ENCODE results near the gene DQX1. TPM values are rescaled to one million over a fixed set of nuclear protein-coding genes. Genes with fewer than 3 reads are reported as not detected.

DQX1 gene
- total RNA-seq, 1 experiment from 2014 or later = not detected

GRCh38 chr2:74502720-74503505, 23.1 kb downstream of the DQX1 start:
- DNase-seq (ENCODE audit: low read depth) = peak; percentile 78
- in situ Hi-C loops (cut with HindIII; ENCODE audit: low pct_unique_long_range_greater_than_20kb, low sequenced_read_pairs) = no loop called here

GRCh38 chr2:74502147-74502719, 23.8 kb downstream of the DQX1 start:
- in situ Hi-C loops (cut with HindIII; ENCODE audit: low pct_unique_long_range_greater_than_20kb, low sequenced_read_pairs) = no loop called here
- DNase-seq (ENCODE audit: low read depth) = no peak

GRCh38 chr2:74501335-74502071, 24.5 kb downstream of the DQX1 start:
- no peak for DNase-seq (ENCODE audit: low read depth)
- in situ Hi-C loops (cut with HindIII; ENCODE audit: low pct_unique_long_range_greater_than_20kb, low sequenced_read_pairs) = no loop called here

DNA sequence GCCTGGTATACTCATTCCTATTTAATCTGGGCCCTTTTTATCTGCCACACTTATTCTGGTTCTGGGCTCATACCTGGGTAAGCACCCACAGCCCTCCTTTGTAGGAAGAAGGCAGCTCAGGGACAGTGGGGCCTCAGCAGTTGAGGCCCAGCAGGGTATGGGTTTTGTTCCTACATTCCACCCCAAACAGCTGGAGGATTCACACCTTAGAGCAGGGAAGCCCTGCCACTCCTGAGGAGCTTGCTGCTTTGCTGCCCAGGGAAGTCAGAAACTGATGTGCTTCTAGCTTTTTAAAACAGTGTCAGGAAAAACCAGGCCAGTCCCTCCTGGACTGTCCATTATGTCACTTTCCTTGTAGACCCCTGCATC, 25.5 kb downstream of the DQX1 start:
- no peak for DNase-seq (ENCODE audit: low read depth)
- in situ Hi-C loops (cut with HindIII; ENCODE audit: low pct_unique_long_range_greater_than_20kb, low sequenced_read_pairs) = no loop called here

- in situ Hi-C loops (cut with HindIII; ENCODE audit: low pct_unique_long_range_greater_than_20kb, low sequenced_read_pairs) = no loop called here
- no peak for DNase-seq (ENCODE audit: low read depth)
These were observed 26.0 kb downstream of the DQX1 start for GRCh38 chr2:74499940-74500577.

DNA sequence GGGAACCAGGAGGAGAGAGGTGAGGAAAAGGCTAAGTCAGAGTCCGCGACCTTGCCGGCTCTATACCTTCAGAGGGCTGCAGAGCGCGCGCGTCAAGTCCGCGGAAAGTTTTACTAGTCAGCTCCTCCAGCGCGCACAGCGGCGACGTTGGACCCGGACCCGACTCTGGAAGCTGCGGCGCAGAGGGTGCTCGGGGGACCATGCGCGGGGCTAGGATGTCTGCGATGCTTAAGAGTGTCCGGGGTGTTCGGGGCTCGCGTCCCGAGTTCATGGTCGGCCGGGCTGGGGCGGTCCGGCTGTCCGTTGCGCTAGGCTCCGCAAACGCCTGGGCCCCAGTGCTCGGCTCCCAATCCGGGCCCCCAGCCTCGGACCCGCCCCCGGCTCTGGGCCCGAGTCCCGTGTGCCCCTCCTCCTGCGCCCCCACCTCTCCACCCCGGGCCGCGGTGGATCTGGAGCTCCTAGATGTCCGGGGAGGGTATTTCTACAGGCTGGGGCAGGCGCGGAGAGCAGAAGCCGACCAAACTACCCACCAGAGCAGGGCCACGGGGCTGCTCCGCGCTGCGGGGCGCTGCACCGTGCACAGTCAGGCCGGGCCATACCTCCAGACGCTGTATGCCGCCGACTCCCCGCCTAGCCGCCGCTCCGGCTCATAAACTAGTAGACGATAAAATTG, 26.6 kb downstream of the DQX1 start, which contains the start of gene LBX2:
TSS of gene LBX2 (minus strand) at position 337 of the 673 bp plus-strand sequence. CDS start at position 271, 66 bp downstream.
- DNase-seq (ENCODE audit: low read depth) = no peak
- in situ Hi-C loops (cut with HindIII; ENCODE audit: low pct_unique_long_range_greater_than_20kb, low sequenced_read_pairs) = no loop called here

DNA sequence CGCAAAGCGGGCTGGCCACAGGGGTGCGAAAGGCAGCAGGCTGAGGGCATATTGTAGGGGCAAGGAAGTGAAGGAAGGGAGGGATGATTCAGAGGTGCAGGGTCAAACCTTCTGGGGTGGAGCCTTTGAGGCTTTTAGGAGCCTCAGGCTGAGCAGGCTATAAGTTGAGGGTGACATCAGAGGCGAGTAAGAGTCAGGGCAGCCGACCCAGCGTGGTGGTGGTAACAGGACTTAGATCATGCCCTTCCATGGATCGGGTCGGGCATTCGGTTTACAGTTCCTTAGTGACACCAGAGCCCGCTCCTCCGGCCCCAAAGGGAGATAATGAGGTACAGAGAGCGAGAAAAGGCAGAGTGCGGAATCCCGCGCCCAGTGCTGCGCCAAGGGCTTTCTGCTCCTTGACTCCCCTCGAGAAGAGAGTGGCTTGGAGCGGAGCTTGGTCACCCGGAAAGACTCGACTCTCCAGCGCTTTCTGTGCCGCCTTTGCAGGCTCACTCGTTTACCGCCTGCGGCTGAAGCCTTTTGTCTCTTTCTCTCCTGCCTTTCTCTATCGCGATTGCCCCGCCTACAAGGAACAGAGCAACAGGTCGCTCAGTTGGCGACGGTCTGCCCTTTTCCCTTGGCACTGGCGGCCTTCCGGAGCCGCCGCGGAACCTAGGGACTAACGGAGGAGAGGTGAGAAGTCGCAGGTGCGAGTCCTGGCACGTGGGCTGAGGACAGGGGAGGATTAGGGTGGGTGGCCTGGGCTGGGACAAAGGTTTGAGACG, 27.3 kb downstream of the DQX1 start:
- DNase-seq (ENCODE audit: low read depth) = no peak
- in situ Hi-C loops (cut with HindIII; ENCODE audit: low pct_unique_long_range_greater_than_20kb, low sequenced_read_pairs) = no loop called here

GRCh38 chr2:74497777-74498499, 28.1 kb downstream of the DQX1 start:
- in situ Hi-C loops (cut with HindIII; ENCODE audit: low pct_unique_long_range_greater_than_20kb, low sequenced_read_pairs) = no loop called here
- no peak for DNase-seq (ENCODE audit: low read depth)

GRCh38 chr2:74496997-74497776, 28.8 kb downstream of the DQX1 start:
- in situ Hi-C loops (cut with HindIII; ENCODE audit: low pct_unique_long_range_greater_than_20kb, low sequenced_read_pairs) = no loop called here
- DNase-seq (ENCODE audit: low read depth) = no peak

DNA sequence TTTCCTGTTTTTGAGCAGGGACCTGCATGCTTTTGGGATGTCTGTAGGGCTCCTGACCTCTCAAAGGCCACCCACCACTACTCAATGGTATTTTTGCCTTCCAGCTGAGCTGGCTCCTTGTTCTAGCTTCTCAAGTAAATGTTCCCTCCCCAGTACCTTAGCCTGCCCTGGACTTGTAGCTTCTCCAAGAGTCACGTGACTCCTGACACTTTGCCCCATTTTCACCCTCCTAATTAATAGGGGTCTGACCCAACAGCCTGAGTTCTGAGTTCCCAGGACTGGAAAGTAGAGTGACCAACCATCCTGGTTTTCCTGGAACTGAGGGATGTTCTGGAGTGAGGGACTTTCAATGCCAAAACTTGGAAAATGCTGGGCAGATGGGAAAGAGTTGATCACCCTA, 30.6 kb downstream of the DQX1 start:
- in situ Hi-C loops (cut with HindIII; ENCODE audit: low pct_unique_long_range_greater_than_20kb, low sequenced_read_pairs) = no loop called here
- DNase-seq (ENCODE audit: low read depth) = no peak

- DNase-seq (ENCODE audit: low read depth) = no peak
- in situ Hi-C loops (cut with HindIII; ENCODE audit: low pct_unique_long_range_greater_than_20kb, low sequenced_read_pairs) = no loop called here
These were observed 32.5 kb downstream of the DQX1 start for GRCh38 chr2:74493546-74493945.

DNA sequence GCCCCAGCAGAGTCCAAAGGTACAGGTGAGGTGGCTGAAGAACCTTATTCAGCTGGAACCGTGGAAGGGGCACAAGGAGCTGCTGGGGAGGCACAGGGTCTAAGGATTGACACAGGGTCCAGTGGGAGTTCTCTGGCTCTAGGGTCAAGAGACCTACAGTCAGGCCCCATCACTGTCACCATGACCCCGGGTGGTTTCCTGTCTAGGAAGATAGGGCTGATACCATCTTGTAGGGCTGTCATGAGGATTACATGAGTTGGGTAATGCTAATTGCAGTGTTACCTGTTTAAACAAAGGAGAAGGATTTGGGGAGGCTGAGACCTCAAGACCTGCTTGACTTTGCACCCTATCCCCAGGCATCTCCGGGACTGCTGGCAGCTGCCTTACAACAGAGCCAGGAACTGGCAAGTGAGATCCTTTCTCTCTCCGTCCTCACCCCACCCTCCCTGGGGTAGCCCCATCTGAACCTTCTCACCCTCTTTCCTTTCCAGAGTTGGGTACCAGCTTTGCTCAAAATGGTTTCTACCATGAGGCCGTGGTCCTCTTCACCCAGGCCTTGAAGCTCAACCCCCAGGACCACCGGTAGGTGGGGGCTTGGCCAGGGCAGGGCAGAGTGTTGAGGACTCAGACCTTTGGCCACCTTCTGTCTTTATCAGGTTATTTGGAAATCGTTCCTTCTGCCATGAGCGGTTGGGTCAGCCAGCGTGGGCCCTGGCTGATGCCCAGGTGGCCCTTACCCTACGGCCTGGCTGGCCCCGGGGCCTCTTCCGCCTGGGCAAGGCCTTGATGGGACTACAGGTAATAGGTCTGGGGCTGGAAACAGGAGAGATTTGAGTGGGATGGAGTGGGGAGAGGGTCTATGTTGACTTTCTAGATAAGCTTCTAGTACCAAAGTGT, 34.1 kb downstream of the DQX1 start:
- DNase-seq (ENCODE audit: low read depth) = no peak
- in situ Hi-C loops (cut with HindIII; ENCODE audit: low pct_unique_long_range_greater_than_20kb, low sequenced_read_pairs) = no loop called here

DNA sequence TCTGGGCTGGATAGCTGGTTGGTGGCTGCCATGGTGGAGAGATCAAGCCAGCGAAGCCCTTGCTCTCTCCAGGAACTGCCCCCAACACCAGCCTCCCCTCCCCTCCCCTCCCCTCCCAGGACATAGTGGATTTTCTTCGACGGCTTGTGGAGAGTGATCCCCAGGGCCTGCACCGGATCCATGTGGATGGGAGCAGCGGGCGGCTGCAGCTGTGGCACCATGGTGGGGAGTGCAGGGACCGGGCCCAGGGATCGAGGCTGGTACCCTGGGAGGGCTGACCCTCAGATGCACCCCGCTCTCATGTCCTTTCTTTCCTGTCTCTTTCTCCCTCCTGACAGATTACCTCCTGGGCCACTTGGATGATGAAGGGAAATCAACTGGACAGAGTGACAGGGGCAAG, 36.1 kb downstream of the DQX1 start:
- DNase-seq (ENCODE audit: low read depth) = no peak
- in situ Hi-C loops (cut with HindIII; ENCODE audit: low pct_unique_long_range_greater_than_20kb, low sequenced_read_pairs) = no loop called here

DNA sequence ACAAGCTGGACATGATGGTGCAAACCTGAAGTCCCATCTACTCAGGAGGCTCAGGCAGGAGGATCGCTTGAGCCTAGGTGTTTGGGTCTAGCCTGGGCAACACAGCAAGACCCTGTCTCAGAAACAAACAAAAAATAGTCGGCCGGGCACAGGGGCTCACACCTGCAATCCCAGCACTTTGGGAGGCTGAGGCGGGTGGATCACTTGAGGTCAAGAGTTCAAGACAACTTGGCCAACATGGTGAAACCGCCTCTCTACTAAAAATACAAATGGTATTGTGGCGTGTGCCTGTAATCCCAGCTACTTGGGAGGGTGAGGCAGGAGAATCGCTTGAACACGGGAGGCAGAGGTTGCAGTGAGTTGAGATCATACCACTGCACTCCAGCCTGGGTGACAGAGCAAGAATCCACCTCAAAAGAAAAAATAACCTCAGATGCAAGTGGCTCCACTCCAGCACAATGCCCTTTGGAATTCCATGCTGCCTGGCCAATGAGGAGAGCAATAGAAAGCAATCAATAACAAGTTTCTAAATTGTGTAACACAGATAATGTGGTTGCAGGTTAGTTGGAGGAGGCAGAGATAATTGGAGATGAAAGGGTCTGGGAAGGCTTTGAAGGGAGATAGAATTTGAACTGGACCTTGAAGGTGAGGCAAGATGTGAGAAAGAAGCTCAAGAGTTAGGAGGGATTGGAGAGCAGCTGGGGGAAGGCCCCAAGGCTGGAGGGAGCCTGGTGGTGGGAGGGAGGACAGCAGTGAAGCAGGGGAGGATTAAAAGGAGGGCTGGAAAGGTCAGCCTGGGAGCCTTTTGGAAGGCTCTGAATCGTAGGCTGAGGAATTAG, 37.2 kb downstream of the DQX1 start:
- in situ Hi-C loops (cut with HindIII; ENCODE audit: low pct_unique_long_range_greater_than_20kb, low sequenced_read_pairs) = no loop called here
- no peak for DNase-seq (ENCODE audit: low read depth)

DNA sequence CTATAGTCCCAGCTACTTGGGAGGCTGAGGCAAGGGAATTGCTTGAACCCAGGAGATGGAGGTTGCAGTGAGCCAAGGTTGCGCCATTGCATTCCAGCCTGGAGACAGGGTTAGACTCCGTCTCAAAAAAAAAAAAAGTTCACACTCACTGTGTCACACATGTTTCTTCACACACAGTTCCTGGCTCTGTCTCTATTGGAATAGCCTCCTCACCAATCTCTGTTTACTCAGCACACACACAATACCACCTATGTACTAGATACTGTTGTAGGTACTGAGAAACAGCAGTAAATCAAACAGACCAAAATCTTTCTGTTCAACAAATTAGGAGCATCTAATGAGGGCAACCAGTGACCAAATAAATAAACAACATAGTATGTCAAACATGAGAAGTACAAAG, 39.9 kb downstream of the DQX1 start:
- in situ Hi-C loops (cut with HindIII; ENCODE audit: low pct_unique_long_range_greater_than_20kb, low sequenced_read_pairs) = no loop called here
- DNase-seq (ENCODE audit: low read depth) = no peak

All from Caki2 (cell line).